Measurements from ENCODE around the gene RNF212B. TPM values are rescaled to one million over a fixed set of nuclear protein-coding genes. Genes with fewer than 3 reads are reported as not detected.
A peak's percentile ranks its signal among the peaks of the same experiment; 100 is the strongest.

The RNF212B gene
- total and polyA plus RNA-seq, 10 of the 15 experiments (the other 5 are each of a cell fraction or from before 2014, with no cell fraction given) = not detected

DNA sequence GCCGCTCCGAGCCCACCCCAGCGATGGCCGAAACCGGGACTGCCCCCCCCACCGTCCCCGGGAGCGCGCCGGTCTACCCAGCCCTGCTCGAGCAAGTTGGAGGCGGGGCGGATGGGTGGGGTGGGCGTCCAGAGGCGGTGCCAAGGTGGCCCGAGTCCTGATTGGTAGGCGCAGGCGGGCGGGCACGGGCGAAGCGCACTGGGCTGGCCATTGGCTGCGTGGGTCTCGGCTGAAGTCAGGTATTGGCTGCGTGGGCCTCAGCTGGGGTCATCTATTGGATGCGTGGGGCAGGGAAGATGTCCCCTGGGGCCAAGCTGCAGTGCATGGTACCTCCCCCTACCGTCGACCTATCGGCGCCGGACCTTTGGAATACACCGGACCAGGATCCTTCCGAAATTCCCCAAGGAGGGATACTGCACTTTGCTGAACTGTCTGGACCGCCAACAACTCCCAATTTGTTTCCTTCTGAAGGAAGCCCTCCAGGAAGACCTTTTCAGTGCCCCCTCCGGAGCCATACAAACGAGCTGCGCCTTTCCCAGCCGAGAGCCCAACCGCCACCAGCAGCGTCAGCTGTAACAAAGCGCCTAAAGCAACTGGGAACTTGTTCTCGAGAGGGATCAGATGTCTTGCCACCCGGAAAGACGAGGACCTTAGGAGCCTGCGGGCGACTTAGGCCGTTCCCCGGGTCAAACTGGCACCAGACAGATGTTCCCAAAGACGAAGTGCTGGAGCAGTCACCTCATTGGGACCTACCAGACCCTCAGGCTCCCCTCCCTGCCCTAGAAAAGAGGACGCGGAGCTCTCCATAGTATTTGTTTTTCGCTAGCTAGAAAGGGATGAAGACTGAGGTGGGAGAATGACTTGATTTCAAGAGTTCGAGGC, 48.5 kb downstream of the RNF212B start, which contains the start of gene HOMEZ (continued):
- TF ChIP-seq, protein P1, sequence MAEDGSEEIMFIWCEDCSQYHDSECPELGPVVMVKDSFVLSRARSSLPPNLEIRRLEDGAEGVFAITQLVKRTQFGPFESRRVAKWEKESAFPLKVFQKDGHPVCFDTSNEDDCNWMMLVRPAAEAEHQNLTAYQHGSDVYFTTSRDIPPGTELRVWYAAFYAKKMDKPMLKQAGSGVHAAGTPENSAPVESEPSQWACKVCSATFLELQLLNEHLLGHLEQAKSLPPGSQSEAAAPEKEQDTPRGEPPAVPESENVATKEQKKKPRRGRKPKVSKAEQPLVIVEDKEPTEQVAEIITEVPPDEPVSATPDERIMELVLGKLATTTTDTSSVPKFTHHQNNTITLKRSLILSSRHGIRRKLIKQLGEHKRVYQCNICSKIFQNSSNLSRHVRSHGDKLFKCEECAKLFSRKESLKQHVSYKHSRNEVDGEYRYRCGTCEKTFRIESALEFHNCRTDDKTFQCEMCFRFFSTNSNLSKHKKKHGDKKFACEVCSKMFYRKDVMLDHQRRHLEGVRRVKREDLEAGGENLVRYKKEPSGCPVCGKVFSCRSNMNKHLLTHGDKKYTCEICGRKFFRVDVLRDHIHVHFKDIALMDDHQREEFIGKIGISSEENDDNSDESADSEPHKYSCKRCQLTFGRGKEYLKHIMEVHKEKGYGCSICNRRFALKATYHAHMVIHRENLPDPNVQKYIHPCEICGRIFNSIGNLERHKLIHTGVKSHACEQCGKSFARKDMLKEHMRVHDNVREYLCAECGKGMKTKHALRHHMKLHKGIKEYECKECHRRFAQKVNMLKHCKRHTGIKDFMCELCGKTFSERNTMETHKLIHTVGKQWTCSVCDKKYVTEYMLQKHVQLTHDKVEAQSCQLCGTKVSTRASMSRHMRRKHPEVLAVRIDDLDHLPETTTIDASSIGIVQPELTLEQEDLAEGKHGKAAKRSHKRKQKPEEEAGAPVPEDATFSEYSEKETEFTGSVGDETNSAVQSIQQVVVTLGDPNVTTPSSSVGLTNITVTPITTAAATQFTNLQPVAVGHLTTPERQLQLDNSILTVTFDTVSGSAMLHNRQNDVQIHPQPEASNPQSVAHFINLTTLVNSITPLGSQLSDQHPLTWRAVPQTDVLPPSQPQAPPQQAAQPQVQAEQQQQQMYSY (CRISPR knock-in tag; IDR thresholded peaks at IDR 0.05) = no peak
- TF ChIP-seq LARP7 (IDR thresholded peaks at IDR 0.05) = 0 out of 2 replicates have a peak, but pooled peaks have one; percentile 45
- no peak for TF ChIP-seq RCOR1 (conservative IDR thresholded peaks at IDR 0.05; ENCODE audit: low read depth, low read length)
- peak; percentile 27; the same call in 1 of the 2 replicates for TF ChIP-seq PKNOX1 (IDR thresholded peaks at IDR 0.05)
- 0 out of 2 replicates have a peak, but pooled peaks have one; percentile 50 for TF ChIP-seq BACH1 (IDR thresholded peaks at IDR 0.05; ENCODE audit: borderline replicate concordance)
- TF ChIP-seq ZBTB4 (CRISPR knock-in tag; IDR thresholded peaks at IDR 0.05) = no peak
- no peak for TF ChIP-seq BRCA1 (IDR thresholded peaks at IDR 0.05; ENCODE audit: low read depth, low read length)
- peak; percentile 98 for TF ChIP-seq NFYA (IDR thresholded peaks at IDR 0.05; ENCODE audit: borderline replicate concordance, low read depth, low read length)
- no peak for TF ChIP-seq DPF2 (IDR thresholded peaks at IDR 0.05)
- no peak for TF ChIP-seq HCFC1 (IDR thresholded peaks at IDR 0.05; ENCODE audit: low read length)
- no peak for TF ChIP-seq POU2F2 (IDR thresholded peaks at IDR 0.05; ENCODE audit: borderline replicate concordance, low read depth, low read length)
- peak; percentile 40 for TF ChIP-seq PBX3 (IDR thresholded peaks at IDR 0.05; ENCODE audit: insufficient replicate concordance, low read depth, low read length)
- peak; percentile 44; the same call in 1 of the 2 replicates for TF ChIP-seq NR2C1 (IDR thresholded peaks at IDR 0.05)
- TF ChIP-seq, protein P2, sequence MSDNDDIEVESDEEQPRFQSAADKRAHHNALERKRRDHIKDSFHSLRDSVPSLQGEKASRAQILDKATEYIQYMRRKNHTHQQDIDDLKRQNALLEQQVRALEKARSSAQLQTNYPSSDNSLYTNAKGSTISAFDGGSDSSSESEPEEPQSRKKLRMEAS (IDR thresholded peaks at IDR 0.05; ENCODE audit: low read depth, low read length) = no peak; the same call in 1 of the 2 replicates
- TF ChIP-seq, protein P3, sequence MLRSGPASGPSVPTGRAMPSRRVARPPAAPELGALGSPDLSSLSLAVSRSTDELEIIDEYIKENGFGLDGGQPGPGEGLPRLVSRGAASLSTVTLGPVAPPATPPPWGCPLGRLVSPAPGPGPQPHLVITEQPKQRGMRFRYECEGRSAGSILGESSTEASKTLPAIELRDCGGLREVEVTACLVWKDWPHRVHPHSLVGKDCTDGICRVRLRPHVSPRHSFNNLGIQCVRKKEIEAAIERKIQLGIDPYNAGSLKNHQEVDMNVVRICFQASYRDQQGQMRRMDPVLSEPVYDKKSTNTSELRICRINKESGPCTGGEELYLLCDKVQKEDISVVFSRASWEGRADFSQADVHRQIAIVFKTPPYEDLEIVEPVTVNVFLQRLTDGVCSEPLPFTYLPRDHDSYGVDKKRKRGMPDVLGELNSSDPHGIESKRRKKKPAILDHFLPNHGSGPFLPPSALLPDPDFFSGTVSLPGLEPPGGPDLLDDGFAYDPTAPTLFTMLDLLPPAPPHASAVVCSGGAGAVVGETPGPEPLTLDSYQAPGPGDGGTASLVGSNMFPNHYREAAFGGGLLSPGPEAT (IDR thresholded peaks at IDR 0.05; ENCODE audit: low read depth) = peak; percentile 87
- no peak for TF ChIP-seq NFIC (IDR thresholded peaks at IDR 0.05; ENCODE audit: low read depth, low read length)
- no peak for TF ChIP-seq SRF (IDR thresholded peaks at IDR 0.05; ENCODE audit: low read depth in 2 of 2, low read length in 2 of 2)

Data from GM12878 (cell line).